ENCODE measurements around the gene KRTAP5-1. TPM values are rescaled to one million over a fixed set of nuclear protein-coding genes. Genes with fewer than 3 reads are reported as not detected.
A peak's percentile ranks its signal among the peaks of the same experiment; 100 is the strongest.

The KRTAP5-1 gene
- total RNA-seq, 1 experiment from 2014 or later: not detected

DNA sequence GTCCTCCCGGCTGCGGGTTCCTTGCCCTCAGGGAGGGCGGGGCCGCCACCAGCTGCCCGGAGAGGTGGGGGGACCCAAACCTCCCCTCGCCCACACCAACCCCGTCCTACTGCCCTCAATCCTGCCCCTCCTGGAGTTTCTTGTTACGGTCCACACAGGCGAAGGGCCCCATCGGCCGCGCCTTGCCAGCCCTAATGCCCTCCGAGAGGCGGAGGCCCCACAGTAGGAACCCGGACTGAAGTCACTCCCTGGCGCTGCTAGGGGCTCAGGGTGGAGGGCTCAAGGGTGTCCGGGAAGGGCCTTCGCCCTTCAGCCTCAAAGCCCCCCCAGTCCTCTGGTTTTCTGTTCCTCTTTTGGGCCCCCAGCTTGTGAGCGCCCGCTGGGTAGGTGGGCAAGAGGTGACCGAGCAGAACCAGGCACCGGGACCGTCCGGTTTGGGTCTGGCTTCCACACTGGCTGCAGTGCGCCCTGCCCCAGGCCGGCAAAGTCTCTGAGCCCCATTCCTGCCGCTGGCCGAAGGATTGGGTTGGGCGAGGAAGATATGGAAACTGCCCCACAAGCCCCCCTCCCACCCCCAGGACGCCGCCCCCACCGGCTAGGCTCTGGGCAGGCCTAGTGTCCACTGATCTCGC, 37.5 kb downstream of the KRTAP5-1 start:
- Mint-ChIP-seq H3K27ac (ENCODE audit: unreplicated experiment) (no peak overlapping the region), H3K27me3 (ENCODE audit: insufficient read depth, unreplicated experiment) (no peaks in the 10 kb centered on the region), H3K9me3 (ENCODE audit: unreplicated experiment) (no peaks in the 10 kb centered on the region), H3K36me3 (ENCODE audit: insufficient read depth, unreplicated experiment) (no peaks in the 10 kb centered on the region), H3K4me3 (ENCODE audit: unreplicated experiment) (peak overlapping the region; percentile 65), H3K4me1 (ENCODE audit: low read depth, unreplicated experiment) (no peaks in the 10 kb centered on the region)
- ChIA-PET CTCF (interaction anchor here (1.1 to 2.5 kb wide), 3 partner anchors 26 to 159 kb away, joined by 3 to 138 read pairs (median 13); partner anchors contain the start of genes BRSK2 and DUSP8), POLR2A (no interaction called here)
- TF ChIP-seq, protein P1, sequence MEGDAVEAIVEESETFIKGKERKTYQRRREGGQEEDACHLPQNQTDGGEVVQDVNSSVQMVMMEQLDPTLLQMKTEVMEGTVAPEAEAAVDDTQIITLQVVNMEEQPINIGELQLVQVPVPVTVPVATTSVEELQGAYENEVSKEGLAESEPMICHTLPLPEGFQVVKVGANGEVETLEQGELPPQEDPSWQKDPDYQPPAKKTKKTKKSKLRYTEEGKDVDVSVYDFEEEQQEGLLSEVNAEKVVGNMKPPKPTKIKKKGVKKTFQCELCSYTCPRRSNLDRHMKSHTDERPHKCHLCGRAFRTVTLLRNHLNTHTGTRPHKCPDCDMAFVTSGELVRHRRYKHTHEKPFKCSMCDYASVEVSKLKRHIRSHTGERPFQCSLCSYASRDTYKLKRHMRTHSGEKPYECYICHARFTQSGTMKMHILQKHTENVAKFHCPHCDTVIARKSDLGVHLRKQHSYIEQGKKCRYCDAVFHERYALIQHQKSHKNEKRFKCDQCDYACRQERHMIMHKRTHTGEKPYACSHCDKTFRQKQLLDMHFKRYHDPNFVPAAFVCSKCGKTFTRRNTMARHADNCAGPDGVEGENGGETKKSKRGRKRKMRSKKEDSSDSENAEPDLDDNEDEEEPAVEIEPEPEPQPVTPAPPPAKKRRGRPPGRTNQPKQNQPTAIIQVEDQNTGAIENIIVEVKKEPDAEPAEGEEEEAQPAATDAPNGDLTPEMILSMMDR (IDR thresholded peaks at IDR 0.05; ENCODE audit: insufficient read depth in 1 of 2, low read depth in 1 of 2, low read length in 1 of 2, severe bottlenecking in 1 of 2, unreplicated experiment in 1 of 2): no peak
- peak overlapping the region; percentile 48 for H3K4me3 ChIP-seq (ENCODE audit: low read depth, low read length)
- H3K27me3 ChIP-seq (replicated peaks; ENCODE audit: control insufficient read depth, insufficient read depth, low read length): peaks cover 2% of the 10 kb centered on the region; the same call in 1 of the 2 replicates
- peaks cover 13% of the 10 kb centered on the region for H3K4me1 ChIP-seq
- no peaks in the 10 kb centered on the region for H3K36me3 ChIP-seq (ENCODE audit: control insufficient read depth, insufficient read depth, low read length)
- no peaks in the 10 kb centered on the region for H3K9me3 ChIP-seq
- no TSS peak for BruUV-seq (replicated peaks)
- no peak for DNase-seq
- intact Hi-C loops (cut with micrococcal nuclease; ENCODE audit: unreplicated experiment): no loop called here

DNA sequence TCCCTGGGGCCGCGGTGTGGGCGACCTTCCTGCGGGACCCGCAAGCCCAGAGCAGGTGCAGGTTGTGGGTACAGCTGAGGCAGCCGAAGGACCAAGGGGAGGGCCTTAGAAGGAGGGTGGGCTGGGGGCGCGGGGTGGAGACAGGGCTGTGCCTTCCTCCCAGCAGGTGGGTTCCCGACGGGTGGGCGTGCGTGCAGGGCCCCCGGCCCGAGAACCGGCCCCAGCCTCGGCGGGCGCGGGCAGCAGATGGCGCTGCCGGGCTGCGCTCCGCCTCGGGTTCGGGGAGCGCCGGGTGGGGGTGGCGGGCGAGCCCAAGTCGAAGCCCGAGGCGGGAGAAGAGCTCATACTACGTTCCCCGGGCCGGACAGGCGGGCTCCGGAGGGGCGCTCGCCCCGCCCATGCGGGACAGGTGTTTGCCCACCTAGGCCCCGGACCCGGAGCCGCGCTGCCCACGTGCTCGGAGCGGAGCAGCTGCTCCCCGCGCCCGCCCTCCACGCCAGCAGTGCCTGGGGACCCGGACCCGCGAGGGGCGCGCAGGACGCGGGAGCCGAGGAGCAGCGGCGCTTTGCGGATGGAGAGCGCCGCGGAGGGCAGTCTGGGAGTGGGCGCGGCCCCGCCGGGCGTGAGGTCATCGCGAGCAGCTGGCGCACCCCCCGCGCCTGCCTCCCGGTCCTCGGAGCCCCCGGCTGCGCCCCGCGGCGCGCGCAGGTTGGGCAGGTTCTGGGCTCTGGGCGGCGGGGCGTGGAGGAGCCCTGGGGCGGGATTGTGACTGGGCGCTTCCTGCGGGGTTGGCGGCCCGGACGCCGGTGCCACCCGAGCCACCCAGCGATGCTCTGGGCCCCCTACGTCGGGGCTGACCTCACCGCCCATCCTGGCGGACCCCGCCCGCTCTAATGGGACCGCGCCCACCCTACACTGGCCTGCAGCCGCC, 38.3 kb downstream of the KRTAP5-1 start:
- Histone ChIP-seq H3K27me3 (replicated peaks; ENCODE audit: control insufficient read depth, insufficient read depth, low read length) (peaks cover 2% of the 10 kb centered on the region; the same call in 1 of the 2 replicates), H3K4me1 (peaks cover 13% of the 10 kb centered on the region), H3K36me3 (ENCODE audit: control insufficient read depth, insufficient read depth, low read length) (no peaks in the 10 kb centered on the region), H3K9me3 (no peaks in the 10 kb centered on the region), H3K4me3 (ENCODE audit: low read depth, low read length) (peak overlapping the region; percentile 48)
- intact Hi-C loops (cut with micrococcal nuclease; ENCODE audit: unreplicated experiment): loop anchor here (1.0 kb wide), 1 partner anchor 28 kb away; no protein-coding TSS in a partner anchor
- CTCF ChIA-PET: interaction anchor here (0.6 to 2.4 kb wide), 20 partner anchors 9 to 655 kb away, joined by 3 to 138 read pairs (median 5); partner anchors contain the start of genes BRSK2, DUSP8 and TOLLIP
- Mint-ChIP-seq H3K9me3 (ENCODE audit: unreplicated experiment) (no peaks in the 10 kb centered on the region), H3K36me3 (ENCODE audit: insufficient read depth, unreplicated experiment) (no peaks in the 10 kb centered on the region), H3K27ac (ENCODE audit: unreplicated experiment) (no peak overlapping the region), H3K27me3 (ENCODE audit: insufficient read depth, unreplicated experiment) (peaks cover 2% of the 10 kb centered on the region), H3K4me3 (ENCODE audit: unreplicated experiment) (peak overlapping the region; percentile 70), H3K4me1 (ENCODE audit: low read depth, unreplicated experiment) (no peaks in the 10 kb centered on the region)
- DNase-seq: peak in 1 of 2 experiments; percentile 75
- TF ChIP-seq, protein P1 (IDR thresholded peaks at IDR 0.05; ENCODE audit: insufficient read depth in 1 of 2, low read depth in 1 of 2, low read length in 1 of 2, severe bottlenecking in 1 of 2, unreplicated experiment in 1 of 2): peak; percentile 58 to 78
- BruUV-seq (replicated peaks): no TSS peak
- POLR2A ChIA-PET: interaction anchor here (0.6 to 0.9 kb wide), 2 partner anchors 26 to 482 kb away, joined by 4 read pairs; partner anchors contain the start of gene DUSP8

DNA sequence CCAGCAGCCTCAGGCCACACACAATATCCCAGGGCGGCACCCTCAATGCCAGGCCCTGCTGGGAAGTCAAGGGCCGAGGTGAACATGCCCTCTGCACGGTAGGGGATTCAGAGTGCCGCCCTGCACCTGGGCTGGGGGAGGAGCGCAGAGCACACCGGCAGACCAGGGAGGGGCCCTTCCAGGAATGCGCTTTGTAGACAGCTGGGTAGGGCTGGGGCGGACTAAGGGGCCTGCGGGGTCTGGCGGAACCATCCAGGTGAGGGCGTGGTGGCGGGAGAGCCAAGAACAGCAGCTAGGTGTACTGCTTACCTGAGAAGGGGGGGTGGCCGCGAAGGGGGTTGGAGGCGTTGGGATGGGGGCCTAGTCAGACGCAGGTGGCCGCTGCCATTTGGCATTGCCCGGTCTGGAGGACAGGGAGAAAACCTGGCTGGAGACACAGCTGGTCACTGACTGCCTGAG, 39.0 kb downstream of the KRTAP5-1 start:
- peak; percentile 63 to 72 for DNase-seq
- Histone ChIP-seq H3K4me3 (ENCODE audit: low read depth, low read length) (peak overlapping the region; percentile 48), H3K36me3 (ENCODE audit: control insufficient read depth, insufficient read depth, low read length) (no peaks in the 10 kb centered on the region), H3K9me3 (no peaks in the 10 kb centered on the region), H3K4me1 (peaks cover 13% of the 10 kb centered on the region), H3K27me3 (replicated peaks; ENCODE audit: control insufficient read depth, insufficient read depth, low read length) (peaks cover 2% of the 10 kb centered on the region; the same call in 1 of the 2 replicates)
- ChIA-PET POLR2A (interaction anchor here (0.6 to 0.9 kb wide), 2 partner anchors 26 to 483 kb away, joined by 4 read pairs; partner anchors contain the start of gene DUSP8), CTCF (interaction anchor here (0.6 to 2.4 kb wide), 11 partner anchors 8 to 610 kb away, joined by 3 to 138 read pairs (median 6); partner anchors contain the start of genes DUSP8 and TOLLIP)
- H3K4me3 Mint-ChIP-seq (ENCODE audit: unreplicated experiment): peak overlapping the region; percentile 70
- H3K27ac Mint-ChIP-seq (ENCODE audit: unreplicated experiment): no peak overlapping the region
- TF ChIP-seq, protein P1 (IDR thresholded peaks at IDR 0.05; ENCODE audit: insufficient read depth in 1 of 2, low read depth in 1 of 2, low read length in 1 of 2, severe bottlenecking in 1 of 2, unreplicated experiment in 1 of 2): peak in 1 of 2 experiments; percentile 10
- BruUV-seq (replicated peaks): no TSS peak
- peaks cover 2% of the 10 kb centered on the region for H3K27me3 Mint-ChIP-seq (ENCODE audit: insufficient read depth, unreplicated experiment)
- H3K9me3 Mint-ChIP-seq (ENCODE audit: unreplicated experiment): no peaks in the 10 kb centered on the region
- no peaks in the 10 kb centered on the region for H3K4me1 Mint-ChIP-seq (ENCODE audit: low read depth, unreplicated experiment)
- no peaks in the 10 kb centered on the region for H3K36me3 Mint-ChIP-seq (ENCODE audit: insufficient read depth, unreplicated experiment)
- intact Hi-C loops (cut with micrococcal nuclease; ENCODE audit: unreplicated experiment): loop anchor here (1.0 kb wide), 1 partner anchor 28 kb away; no protein-coding TSS in a partner anchor

Measured in Caco-2 (cell line).